Body of pancreas (tissue), 4 donors: ENCODE data around the gene PRKCSH. TPM values are rescaled to one million over a fixed set of nuclear protein-coding genes. Genes with fewer than 3 reads are reported as not detected.

Source experiments
- ATAC-seq: fragments of 150-250 bp; one replicate; pipeline ENCODE4 v1.9.1; 2016
- DNase-seq, 4 donors: peaks; one replicate each; pipeline ENCODE4 v3.0.0-alpha.2; 2019
- H3K27ac ChIP-seq, 4 donors: fragments of 200-600 bp; sonication (generic); 1 replicate in 3 of 4; 2 replicates in 1 of 4; pipeline versions ENCODE4 v1.5.1 to v1.6.1; 2016 to 2019; ENCODE audit warnings: mild to moderate bottlenecking in 1 of 4, mixed read lengths in 1 of 4, moderate library complexity in 1 of 4
- H3K27me3 ChIP-seq, 2 donors: fragments of 200-600 bp; sonication (generic); one replicate each; pipeline ENCODE4 v1.6.0; 2016; ENCODE audit warnings: mild to moderate bottlenecking in 1 of 2
- H3K36me3 ChIP-seq, 2 donors: fragments of 200-600 bp; sonication (generic); replicated peaks in 1 of 2; 2 replicates each; pipeline ENCODE4 v1.5.1; 2016; ENCODE audit warnings: low read depth in 2 of 2; ENCODE audit not compliant: insufficient read depth in 1 of 2
- H3K4me1 ChIP-seq: fragments of 200-600 bp; sonication (generic); one replicate; pipeline ENCODE4 v1.6.0; 2016
- H3K4me3 ChIP-seq, 2 donors: fragments of 200-600 bp; sonication (generic); 1 replicate in 1 of 2; 2 replicates in 1 of 2; pipeline ENCODE4 v1.5.1; 2016 to 2019
- H3K9me3 ChIP-seq, 3 donors: fragments of 200-600 bp; sonication (generic); 1 replicate in 2 of 3; 2 replicates in 1 of 3; pipeline ENCODE4 v1.5.1; 2016
- POLR2A ChIP-seq, 3 donors: fragments of 450-650 bp; IDR thresholded peaks; one replicate each; pipeline ENCODE4 v1.6.1; 2016; ENCODE audit warnings: antibody characterized with exemption in 3 of 3, mild to moderate bottlenecking in 2 of 3
- WGBS, 2 donors: methylation state at CpG; one replicate each; pipeline ENCODE4 v1.1.5; 2017; 5-methylcytosine and 5-hydroxymethylcytosine counted together
- intact Hi-C: fragments of 100-400 bp; cut with DNase I; formaldehyde crosslinking; loops from one replicate; pipeline ENCODE4 v1.15.1; 2023
- total RNA-seq, 2 donors: library from RNA; depleted of rRNA; stranded (reverse); fragments of >200 nt; gene quantifications; one replicate each; pipeline ENCODE4 v1.1.0, GENCODE V29; 2016
- TF ChIP-seq, protein P1 (sequence below), 7 experiments: fragments of 450-650 bp in 4 of 7; fragments of 200-600 bp in 3 of 7; sonication (generic) in 3 of 7; IDR thresholded peaks; one replicate each; pipeline ENCODE4 v1.5.1; 2016 to 2019; ENCODE audit warnings: antibody characterized with exemption in 7 of 7

The PRKCSH gene
- total RNA-seq, 2 donors from 2014 or later = 134 to 194 TPM

DNA sequence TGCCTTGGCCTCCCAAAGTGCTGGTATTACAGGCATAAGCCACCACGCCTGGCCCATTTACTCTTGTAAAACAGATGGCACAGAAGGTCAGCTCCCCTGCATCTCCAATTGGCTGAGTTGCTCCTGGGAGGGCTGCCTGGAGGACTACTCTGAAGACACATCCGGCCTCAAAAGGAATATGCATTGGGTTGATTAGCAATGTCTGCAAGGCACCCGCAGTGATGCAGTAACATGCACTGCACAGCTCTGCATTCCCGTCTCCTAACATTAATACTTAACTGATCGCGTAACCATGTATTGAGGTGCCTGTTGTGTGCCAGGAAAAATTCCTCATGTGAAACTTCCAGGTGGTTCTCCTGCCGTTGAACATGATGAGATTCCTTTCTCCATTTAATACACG, 40.4 kb downstream of the PRKCSH start:
- Histone ChIP-seq H3K27me3 (peaks cover 0 to 10% of the 10 kb centered on the region in 2 donors), H3K9me3 (no peaks in the 10 kb centered on the region), H3K36me3 (no peaks in the 10 kb centered on the region), H3K4me3 (no peak overlapping the region), H3K27ac (no peak overlapping the region), H3K4me1 (peaks cover 16% of the 10 kb centered on the region)
- no peak for TF ChIP-seq POLR2A (IDR thresholded peaks at IDR 0.05)
- TF ChIP-seq, protein P1, sequence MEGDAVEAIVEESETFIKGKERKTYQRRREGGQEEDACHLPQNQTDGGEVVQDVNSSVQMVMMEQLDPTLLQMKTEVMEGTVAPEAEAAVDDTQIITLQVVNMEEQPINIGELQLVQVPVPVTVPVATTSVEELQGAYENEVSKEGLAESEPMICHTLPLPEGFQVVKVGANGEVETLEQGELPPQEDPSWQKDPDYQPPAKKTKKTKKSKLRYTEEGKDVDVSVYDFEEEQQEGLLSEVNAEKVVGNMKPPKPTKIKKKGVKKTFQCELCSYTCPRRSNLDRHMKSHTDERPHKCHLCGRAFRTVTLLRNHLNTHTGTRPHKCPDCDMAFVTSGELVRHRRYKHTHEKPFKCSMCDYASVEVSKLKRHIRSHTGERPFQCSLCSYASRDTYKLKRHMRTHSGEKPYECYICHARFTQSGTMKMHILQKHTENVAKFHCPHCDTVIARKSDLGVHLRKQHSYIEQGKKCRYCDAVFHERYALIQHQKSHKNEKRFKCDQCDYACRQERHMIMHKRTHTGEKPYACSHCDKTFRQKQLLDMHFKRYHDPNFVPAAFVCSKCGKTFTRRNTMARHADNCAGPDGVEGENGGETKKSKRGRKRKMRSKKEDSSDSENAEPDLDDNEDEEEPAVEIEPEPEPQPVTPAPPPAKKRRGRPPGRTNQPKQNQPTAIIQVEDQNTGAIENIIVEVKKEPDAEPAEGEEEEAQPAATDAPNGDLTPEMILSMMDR (IDR thresholded peaks at IDR 0.05) = no peak
- intact Hi-C loops = no loop called here
- ATAC-seq = peak; percentile 23
- DNase-seq = peak in 3 of 4 donors; percentile 22 to 31 (median 26)
- WGBS, 2 donors = 19 to 30% methylated on average over 8 of the region's 8 CpGs

- peaks cover 0 to 35% of the 10 kb centered on the region in 2 donors for H3K27me3 ChIP-seq
- H3K27ac ChIP-seq = no peak overlapping the region
- no peak for TF ChIP-seq POLR2A (IDR thresholded peaks at IDR 0.05)
- TF ChIP-seq, protein P1 (IDR thresholded peaks at IDR 0.05) = no peak
- peaks cover 30% of the 10 kb centered on the region for H3K4me1 ChIP-seq
- DNase-seq = no peak
- H3K4me3 ChIP-seq = no peak overlapping the region
- ATAC-seq = no peak
- 56 to 75% methylated on average over 11 to 19 of the region's 19 CpGs for WGBS, 2 donors
- H3K9me3 ChIP-seq = no peaks in the 10 kb centered on the region
- intact Hi-C loops = no loop called here
- H3K36me3 ChIP-seq = no peaks in the 10 kb centered on the region
Observed at GRCh38 chr19:11478167-11479089, 43.0 kb downstream of the PRKCSH start.

- intact Hi-C loops = no loop called here
- H3K9me3 ChIP-seq = no peaks in the 10 kb centered on the region
- TF ChIP-seq, protein P1 (IDR thresholded peaks at IDR 0.05) = no peak
- no peak for TF ChIP-seq POLR2A (IDR thresholded peaks at IDR 0.05)
- ATAC-seq (peak; percentile 41), DNase-seq (peak in 3 of 4 donors; percentile 27 to 65 (median 45))
- H3K4me1 ChIP-seq = peaks cover 30% of the 10 kb centered on the region
- 28 to 31% methylated on average over 9 to 28 of the region's 62 CpGs for WGBS, 2 donors
- H3K36me3 ChIP-seq = no peaks in the 10 kb centered on the region
- H3K27ac ChIP-seq = no peak overlapping the region
- H3K27me3 ChIP-seq = peaks cover 0 to 35% of the 10 kb centered on the region in 2 donors
- H3K4me3 ChIP-seq = no peak overlapping the region
Observed at GRCh38 chr19:11479090-11479897, 43.9 kb downstream of the PRKCSH start.

DNA sequence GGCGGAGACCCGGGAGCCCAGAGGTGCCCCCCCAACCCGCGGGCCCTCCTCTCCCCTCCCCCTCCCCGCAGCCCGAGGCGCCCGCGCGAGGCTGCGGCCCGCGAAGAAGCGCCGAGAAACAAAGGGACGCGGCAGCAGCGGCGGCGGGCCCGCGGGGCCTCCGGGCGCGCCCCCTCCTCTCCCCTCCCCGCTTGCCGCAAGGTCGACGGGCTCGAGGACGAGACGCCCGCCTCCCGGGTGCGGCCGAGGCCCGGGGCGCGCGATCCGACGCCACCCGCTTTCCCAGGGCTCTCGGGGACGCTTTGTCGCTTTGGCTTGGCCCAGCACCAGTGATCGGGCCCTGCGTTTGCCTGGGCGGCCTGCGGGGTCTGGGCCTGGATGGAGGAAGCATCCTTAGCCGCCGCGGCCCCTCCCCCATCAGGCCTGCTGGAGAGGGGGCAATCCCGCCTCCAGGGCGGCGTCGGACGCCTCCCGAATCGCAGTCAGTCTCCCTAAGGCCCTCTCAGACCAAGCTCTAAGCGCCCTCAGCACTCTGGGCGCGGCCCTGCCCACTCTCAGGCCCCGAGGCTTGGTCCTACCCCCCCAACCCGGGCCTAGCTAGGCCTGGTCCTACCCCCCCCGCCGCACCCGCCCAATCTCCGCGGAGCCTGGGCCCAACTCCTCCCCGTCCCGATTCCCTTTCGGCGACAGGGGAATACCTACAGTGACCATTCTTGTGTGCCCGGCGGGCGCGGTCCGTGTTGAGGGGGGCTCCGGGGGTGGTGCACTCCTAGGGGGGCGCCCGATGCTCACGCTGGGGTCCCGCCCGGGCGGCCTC, 44.7 kb downstream of the PRKCSH start:
- Histone ChIP-seq H3K36me3 (no peaks in the 10 kb centered on the region), H3K4me3 (no peak overlapping the region), H3K27ac (no peak overlapping the region), H3K27me3 (peaks cover 0 to 35% of the 10 kb centered on the region in 2 donors), H3K4me1 (peaks cover 30% of the 10 kb centered on the region), H3K9me3 (no peaks in the 10 kb centered on the region)
- no peak for ATAC-seq
- no peak for TF ChIP-seq POLR2A (IDR thresholded peaks at IDR 0.05)
- TF ChIP-seq, protein P1 (IDR thresholded peaks at IDR 0.05) = no peak
- 4 to 23% methylated on average over 15 to 76 of the region's 86 CpGs for WGBS, 2 donors
- no peak for DNase-seq
- intact Hi-C loops = loop anchor here (10.0 kb wide), 1 partner anchor 185 kb away; the partner anchor contains the start of gene TSPAN16
